K562 (cell line): ENCODE data around the gene ATAD2B. TPM values are rescaled to one million over a fixed set of nuclear protein-coding genes. Genes with fewer than 3 reads are reported as not detected.

Experiments used
- CBX3 ChIP-seq, 2 experiments: IDR thresholded peaks; 1 replicate in 1 of 2; 2 replicates in 1 of 2; pipeline ENCODE4 v1.6.1; 2012; ENCODE audit warnings: inconsistent platforms in 2 of 2, low read length in 2 of 2, borderline replicate concordance in 1 of 2, control low read depth in 1 of 2
- CBX8 ChIP-seq: fragments of 200-600 bp; sonication (generic); IDR thresholded peaks from 2 replicates; pipeline ENCODE4 v1.6.1; 2012; ENCODE audit warnings: borderline replicate concordance, mixed run types, low read depth, mild to moderate bottlenecking, moderate library complexity, mixed read lengths, low read length, control low read depth, inconsistent platforms; ENCODE audit not compliant: poor library complexity, severe bottlenecking; ENCODE audit errors: extremely low read depth
- ELF2 ChIP-seq: fragments of 250-450 bp; sonication (Bioruptor Pico); IDR thresholded peaks from 2 replicates; pipeline ENCODE4 v1.5.0; 2021; ENCODE audit warnings: mild to moderate bottlenecking
- FOXJ3 ChIP-seq: sonication (generic); formaldehyde crosslinking; IDR thresholded peaks from 2 replicates; pipeline ENCODE4 v1.4.0; 2020; ENCODE audit warnings: mild to moderate bottlenecking, missing genetic modification reagents
- GABPB2 ChIP-seq: fragments of 250-450 bp; sonication (Bioruptor Pico); conservative IDR thresholded peaks from 2 replicates; pipeline ENCODE4 v1.5.1; 2021; ENCODE audit warnings: mild to moderate bottlenecking
- KDM2B ChIP-seq: fragments of 250-450 bp; sonication (Bioruptor Pico); IDR thresholded peaks from 2 replicates; pipeline ENCODE4 v1.8.0; 2021; ENCODE audit warnings: mild to moderate bottlenecking, moderate library complexity
- MEF2A ChIP-seq: IDR thresholded peaks from 2 replicates; pipeline ENCODE4 v1.6.1; 2011; ENCODE audit warnings: low read depth, mild to moderate bottlenecking, low read length, moderate library complexity; ENCODE audit not compliant: control insufficient read depth
- PCBP2 ChIP-seq: fragments of 200-400 bp; formaldehyde crosslinking; IDR thresholded peaks from 2 replicates; pipeline ENCODE4 v1.6.1; 2018; ENCODE audit warnings: low read length, low read depth, mild to moderate bottlenecking, moderate library complexity; ENCODE audit not compliant: poor library complexity, severe bottlenecking
- PTTG1 ChIP-seq: fragments of 450-650 bp; IDR thresholded peaks from 2 replicates; pipeline ENCODE4 v1.6.1; 2016; ENCODE audit warnings: low read depth, mild to moderate bottlenecking, missing genetic modification characterization, missing compliant biosample characterization
- RBFOX2 ChIP-seq: fragments of 200-400 bp; formaldehyde crosslinking; IDR thresholded peaks from 2 replicates; pipeline ENCODE4 v1.6.1; 2017; ENCODE audit warnings: low read depth, mild to moderate bottlenecking, low read length, moderate library complexity
- THRAP3 ChIP-seq: fragments of 450-650 bp; IDR thresholded peaks from 2 replicates; pipeline ENCODE4 v1.6.1; 2016; ENCODE audit warnings: mild to moderate bottlenecking, inconsistent platforms, borderline replicate concordance
- ZNF143 ChIP-seq: sonication (generic); formaldehyde crosslinking; IDR thresholded peaks from 2 replicates; pipeline ENCODE4 v1.9.0; 2022; ENCODE audit warnings: mild to moderate bottlenecking, missing genetic modification reagents
- ZNF165 ChIP-seq: fragments of 250-450 bp; sonication (Bioruptor Pico); IDR thresholded peaks from 2 replicates; pipeline ENCODE4 v1.4.0; 2020; ENCODE audit warnings: borderline replicate concordance
- ZNF311 ChIP-seq: fragments of 250-450 bp; sonication (Bioruptor Pico); IDR thresholded peaks from 2 replicates; pipeline ENCODE4 v1.4.0; 2020; ENCODE audit warnings: mild to moderate bottlenecking, moderate library complexity
- ZNF445 ChIP-seq: fragments of 250-450 bp; sonication (Bioruptor Pico); IDR thresholded peaks from 2 replicates; pipeline ENCODE4 v1.4.0; 2020; ENCODE audit warnings: low read depth, mild to moderate bottlenecking, moderate library complexity
- ZNF668 ChIP-seq: fragments of 250-450 bp; sonication (Bioruptor Pico); IDR thresholded peaks from 2 replicates; pipeline ENCODE4 v1.8.0; 2022; ENCODE audit warnings: mild to moderate bottlenecking, inconsistent platforms
- polyA plus RNA-seq, 8 experiments: library from polyadenylated mRNA; depleted of rRNA in 4 of 8; stranded (reverse) in 5 of 8; unstranded in 3 of 8; fragments of >200 nt; fragmentation: Nextera tagmentation in 2 of 8; fragmentation: Illumina TruSeq in 1 of 8; extraction: Ambion mirVana in 2 of 8; extraction: Trizol in 1 of 8; gene quantifications; 2 replicates each; pipeline versions ENCODE4 v1.2.1 to v1.2.3, GENCODE V29; 2011 to 2014; ENCODE audit warnings: inconsistent platforms in 1 of 8, missing spikeins in 1 of 8
- total RNA-seq, 7 experiments: library from RNA; depleted of rRNA in 6 of 7; stranded (reverse); fragments of >200 nt in 6 of 7; fragmentation: Illumina TruSeq in 2 of 7; extraction: Trizol in 2 of 7; gene quantifications; 2 replicates each; pipeline versions ENCODE4 v1.2.1 to v1.2.3, GENCODE V29; 2011 to 2021; ENCODE audit warnings: low replicate concordance in 1 of 7
- TF ChIP-seq, protein P1 (sequence below): fragments of 450-650 bp; IDR thresholded peaks from 2 replicates; pipeline ENCODE4 v1.7.1; 2018; ENCODE audit warnings: mild to moderate bottlenecking, low read depth; ENCODE audit not compliant: partially characterized antibody
- TF ChIP-seq, protein P2 (sequence below): fragments of 200-800 bp; sonication (Bioruptor generic); IDR thresholded peaks from 2 replicates; pipeline ENCODE4 v1.6.1; 2016; ENCODE audit warnings: missing genetic modification characterization, missing compliant biosample characterization
- TF ChIP-seq, protein P3 (sequence below): sonication (generic); formaldehyde crosslinking; IDR thresholded peaks from 2 replicates; pipeline ENCODE4 v1.8.0; 2022; ENCODE audit warnings: missing genetic modification reagents, mild to moderate bottlenecking, borderline replicate concordance

The ATAD2B gene
- total and polyA plus RNA-seq, 9 of the 15 experiments (the other 6 are each of a cell fraction or from before 2014, with no cell fraction given): 3.2 to 21.6 (median 11.4) TPM

DNA sequence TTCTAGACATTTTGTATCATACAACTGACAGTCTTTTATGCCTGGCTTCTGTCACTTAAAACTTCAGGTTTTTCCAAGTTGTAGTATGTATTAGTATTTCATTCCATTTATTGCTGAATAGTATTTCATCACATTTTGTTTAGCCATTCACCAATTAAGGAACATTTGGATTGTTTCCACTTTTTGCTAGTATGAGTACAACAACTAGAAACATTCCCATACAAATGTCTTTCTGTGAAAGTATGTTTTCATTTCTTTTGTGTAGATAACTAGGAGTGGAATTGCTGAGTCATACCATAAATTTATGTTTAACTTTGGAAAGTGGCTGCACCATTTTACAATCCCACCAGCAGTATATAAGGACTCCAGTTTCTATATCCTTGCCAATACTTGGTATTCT lies 135.9 kb downstream of the ATAD2B start (continued):
- TF ChIP-seq, protein P1, sequence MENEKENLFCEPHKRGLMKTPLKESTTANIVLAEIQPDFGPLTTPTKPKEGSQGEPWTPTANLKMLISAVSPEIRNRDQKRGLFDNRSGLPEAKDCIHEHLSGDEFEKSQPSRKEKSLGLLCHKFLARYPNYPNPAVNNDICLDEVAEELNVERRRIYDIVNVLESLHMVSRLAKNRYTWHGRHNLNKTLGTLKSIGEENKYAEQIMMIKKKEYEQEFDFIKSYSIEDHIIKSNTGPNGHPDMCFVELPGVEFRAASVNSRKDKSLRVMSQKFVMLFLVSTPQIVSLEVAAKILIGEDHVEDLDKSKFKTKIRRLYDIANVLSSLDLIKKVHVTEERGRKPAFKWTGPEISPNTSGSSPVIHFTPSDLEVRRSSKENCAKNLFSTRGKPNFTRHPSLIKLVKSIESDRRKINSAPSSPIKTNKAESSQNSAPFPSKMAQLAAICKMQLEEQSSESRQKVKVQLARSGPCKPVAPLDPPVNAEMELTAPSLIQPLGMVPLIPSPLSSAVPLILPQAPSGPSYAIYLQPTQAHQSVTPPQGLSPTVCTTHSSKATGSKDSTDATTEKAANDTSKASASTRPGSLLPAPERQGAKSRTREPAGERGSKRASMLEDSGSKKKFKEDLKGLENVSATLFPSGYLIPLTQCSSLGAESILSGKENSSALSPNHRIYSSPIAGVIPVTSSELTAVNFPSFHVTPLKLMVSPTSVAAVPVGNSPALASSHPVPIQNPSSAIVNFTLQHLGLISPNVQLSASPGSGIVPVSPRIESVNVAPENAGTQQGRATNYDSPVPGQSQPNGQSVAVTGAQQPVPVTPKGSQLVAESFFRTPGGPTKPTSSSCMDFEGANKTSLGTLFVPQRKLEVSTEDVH: no peak
- TF ChIP-seq PCBP2 (no peak), CBX8 (no peak), ZNF143 (CRISPR knock-in tag) (no peak), ZNF311 (CRISPR knock-in tag) (no peak), RBFOX2 (no peak), ELF2 (no peak), FOXJ3 (CRISPR knock-in tag) (no peak), KDM2B (no peak), PTTG1 (tag) (no peak), ZNF445 (CRISPR knock-in tag) (no peak), GABPB2 (CRISPR knock-in tag) (no peak), ZNF668 (CRISPR knock-in tag) (no peak), THRAP3 (no peak), ZNF165 (CRISPR knock-in tag) (no peak), MEF2A (no peak), CBX3 (IDR thresholded peaks at IDR 0.05; ENCODE audit: borderline replicate concordance in 1 of 2, low read length in 2 of 2) (no peak)
- TF ChIP-seq, protein P2, sequence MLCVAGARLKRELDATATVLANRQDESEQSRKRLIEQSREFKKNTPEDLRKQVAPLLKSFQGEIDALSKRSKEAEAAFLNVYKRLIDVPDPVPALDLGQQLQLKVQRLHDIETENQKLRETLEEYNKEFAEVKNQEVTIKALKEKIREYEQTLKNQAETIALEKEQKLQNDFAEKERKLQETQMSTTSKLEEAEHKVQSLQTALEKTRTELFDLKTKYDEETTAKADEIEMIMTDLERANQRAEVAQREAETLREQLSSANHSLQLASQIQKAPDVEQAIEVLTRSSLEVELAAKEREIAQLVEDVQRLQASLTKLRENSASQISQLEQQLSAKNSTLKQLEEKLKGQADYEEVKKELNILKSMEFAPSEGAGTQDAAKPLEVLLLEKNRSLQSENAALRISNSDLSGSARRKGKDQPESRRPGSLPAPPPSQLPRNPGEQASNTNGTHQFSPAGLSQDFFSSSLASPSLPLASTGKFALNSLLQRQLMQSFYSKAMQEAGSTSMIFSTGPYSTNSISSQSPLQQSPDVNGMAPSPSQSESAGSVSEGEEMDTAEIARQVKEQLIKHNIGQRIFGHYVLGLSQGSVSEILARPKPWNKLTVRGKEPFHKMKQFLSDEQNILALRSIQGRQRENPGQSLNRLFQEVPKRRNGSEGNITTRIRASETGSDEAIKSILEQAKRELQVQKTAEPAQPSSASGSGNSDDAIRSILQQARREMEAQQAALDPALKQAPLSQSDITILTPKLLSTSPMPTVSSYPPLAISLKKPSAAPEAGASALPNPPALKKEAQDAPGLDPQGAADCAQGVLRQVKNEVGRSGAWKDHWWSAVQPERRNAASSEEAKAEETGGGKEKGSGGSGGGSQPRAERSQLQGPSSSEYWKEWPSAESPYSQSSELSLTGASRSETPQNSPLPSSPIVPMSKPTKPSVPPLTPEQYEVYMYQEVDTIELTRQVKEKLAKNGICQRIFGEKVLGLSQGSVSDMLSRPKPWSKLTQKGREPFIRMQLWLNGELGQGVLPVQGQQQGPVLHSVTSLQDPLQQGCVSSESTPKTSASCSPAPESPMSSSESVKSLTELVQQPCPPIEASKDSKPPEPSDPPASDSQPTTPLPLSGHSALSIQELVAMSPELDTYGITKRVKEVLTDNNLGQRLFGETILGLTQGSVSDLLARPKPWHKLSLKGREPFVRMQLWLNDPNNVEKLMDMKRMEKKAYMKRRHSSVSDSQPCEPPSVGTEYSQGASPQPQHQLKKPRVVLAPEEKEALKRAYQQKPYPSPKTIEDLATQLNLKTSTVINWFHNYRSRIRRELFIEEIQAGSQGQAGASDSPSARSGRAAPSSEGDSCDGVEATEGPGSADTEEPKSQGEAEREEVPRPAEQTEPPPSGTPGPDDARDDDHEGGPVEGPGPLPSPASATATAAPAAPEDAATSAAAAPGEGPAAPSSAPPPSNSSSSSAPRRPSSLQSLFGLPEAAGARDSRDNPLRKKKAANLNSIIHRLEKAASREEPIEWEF (CRISPR knock-in tag): no peak
- TF ChIP-seq, protein P3, sequence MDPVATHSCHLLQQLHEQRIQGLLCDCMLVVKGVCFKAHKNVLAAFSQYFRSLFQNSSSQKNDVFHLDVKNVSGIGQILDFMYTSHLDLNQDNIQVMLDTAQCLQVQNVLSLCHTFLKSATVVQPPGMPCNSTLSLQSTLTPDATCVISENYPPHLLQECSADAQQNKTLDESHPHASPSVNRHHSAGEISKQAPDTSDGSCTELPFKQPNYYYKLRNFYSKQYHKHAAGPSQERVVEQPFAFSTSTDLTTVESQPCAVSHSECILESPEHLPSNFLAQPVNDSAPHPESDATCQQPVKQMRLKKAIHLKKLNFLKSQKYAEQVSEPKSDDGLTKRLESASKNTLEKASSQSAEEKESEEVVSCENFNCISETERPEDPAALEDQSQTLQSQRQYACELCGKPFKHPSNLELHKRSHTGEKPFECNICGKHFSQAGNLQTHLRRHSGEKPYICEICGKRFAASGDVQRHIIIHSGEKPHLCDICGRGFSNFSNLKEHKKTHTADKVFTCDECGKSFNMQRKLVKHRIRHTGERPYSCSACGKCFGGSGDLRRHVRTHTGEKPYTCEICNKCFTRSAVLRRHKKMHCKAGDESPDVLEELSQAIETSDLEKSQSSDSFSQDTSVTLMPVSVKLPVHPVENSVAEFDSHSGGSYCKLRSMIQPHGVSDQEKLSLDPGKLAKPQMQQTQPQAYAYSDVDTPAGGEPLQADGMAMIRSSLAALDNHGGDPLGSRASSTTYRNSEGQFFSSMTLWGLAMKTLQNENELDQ (CRISPR knock-in tag): no peak
